ENCODE measurements around the gene OSBPL9. TPM values are rescaled to one million over a fixed set of nuclear protein-coding genes. Genes with fewer than 3 reads are reported as not detected.

OSBPL9 gene
- total and polyA plus RNA-seq, 9 of the 15 experiments (the other 6 are each of a cell fraction or from before 2014, with no cell fraction given) = 43.9 to 217 (median 170) TPM

DNA sequence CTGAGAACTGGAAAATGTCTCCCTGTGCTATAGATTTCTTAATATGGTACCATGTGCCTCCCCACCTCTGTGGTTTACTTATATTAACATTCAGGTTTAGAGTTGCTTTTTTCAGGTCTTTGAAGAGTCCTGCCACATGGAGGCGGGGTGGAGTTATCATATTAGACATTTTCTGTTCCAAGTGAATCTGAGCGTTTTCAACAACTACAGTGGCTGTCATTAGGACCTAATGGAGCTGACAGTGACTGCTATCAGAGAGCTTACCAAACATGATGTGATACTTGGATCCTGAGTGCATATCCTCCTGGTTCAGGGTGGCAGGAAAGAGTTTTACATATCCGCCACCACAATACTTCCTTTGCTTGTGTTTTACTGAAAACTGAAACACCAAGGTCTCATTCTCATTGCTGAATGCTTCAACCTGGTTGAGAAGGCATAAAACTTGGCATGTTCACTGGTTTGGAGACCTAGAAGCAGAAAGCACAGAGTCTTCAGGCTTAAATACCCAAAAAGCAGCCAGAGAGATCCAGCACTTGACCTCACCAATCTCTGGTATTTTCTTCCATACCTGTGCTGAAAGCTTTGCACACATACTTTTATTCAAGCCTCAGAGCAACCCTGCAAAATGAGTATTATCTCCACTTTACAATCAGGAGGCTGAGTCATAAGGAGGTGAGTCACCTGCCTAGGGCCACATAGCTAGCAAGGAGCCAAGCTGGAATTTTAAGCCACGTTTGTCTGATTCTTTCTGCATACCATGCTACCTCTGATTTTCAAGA is 47.4 kb upstream of the OSBPL9 start (continued):
- TF ChIP-seq CBX8 (IDR thresholded peaks at IDR 0.05; ENCODE audit: borderline replicate concordance, extremely low read depth, low read depth, low read length, poor library complexity, severe bottlenecking) = no peak
- TF ChIP-seq ZNF431 (CRISPR knock-in tag; IDR thresholded peaks at IDR 0.05) = no peak
- no peak for TF ChIP-seq YBX1 (IDR thresholded peaks at IDR 0.05)
- TF ChIP-seq, protein P1, sequence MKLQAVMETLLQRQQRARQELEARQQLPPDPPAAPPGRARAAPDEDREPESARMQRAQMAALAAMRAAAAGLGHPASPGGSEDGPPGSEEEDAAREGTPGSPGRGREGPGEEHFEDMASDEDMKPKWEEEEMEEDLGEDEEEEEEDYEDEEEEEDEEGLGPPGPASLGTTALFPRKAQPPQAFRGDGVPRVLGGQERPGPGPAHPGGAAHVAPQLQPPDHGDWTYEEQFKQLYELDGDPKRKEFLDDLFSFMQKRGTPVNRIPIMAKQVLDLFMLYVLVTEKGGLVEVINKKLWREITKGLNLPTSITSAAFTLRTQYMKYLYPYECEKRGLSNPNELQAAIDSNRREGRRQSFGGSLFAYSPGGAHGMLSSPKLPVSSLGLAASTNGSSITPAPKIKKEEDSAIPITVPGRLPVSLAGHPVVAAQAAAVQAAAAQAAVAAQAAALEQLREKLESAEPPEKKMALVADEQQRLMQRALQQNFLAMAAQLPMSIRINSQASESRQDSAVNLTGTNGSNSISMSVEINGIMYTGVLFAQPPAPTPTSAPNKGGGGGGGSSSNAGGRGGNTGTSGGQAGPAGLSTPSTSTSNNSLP (IDR thresholded peaks at IDR 0.05; ENCODE audit: borderline replicate concordance, low read depth, low read length) = no peak
- peak in 1 of 2 experiments; percentile 52; a peak in 1 of 4 replicates for TF ChIP-seq SRF (CRISPR knock-in tag; IDR thresholded peaks at IDR 0.05)
- no peak for TF ChIP-seq POLR3G (IDR thresholded peaks at IDR 0.05; ENCODE audit: extremely low read depth, insufficient read length, insufficient replicate concordance)
- no peak for TF ChIP-seq ZNF699 (CRISPR knock-in tag; IDR thresholded peaks at IDR 0.05; ENCODE audit: insufficient replicate concordance)
- no peak for TF ChIP-seq ZNF134 (CRISPR knock-in tag; conservative IDR thresholded peaks at IDR 0.05)
- TF ChIP-seq SRSF7 (optimal IDR thresholded peaks at IDR 0.05; ENCODE audit: low read depth, low read length) = no peak
- no peak for TF ChIP-seq ASH1L (IDR thresholded peaks at IDR 0.05; ENCODE audit: borderline replicate concordance, low read depth, partially characterized antibody)
- no peak for TF ChIP-seq ZFX (CRISPR knock-in tag; IDR thresholded peaks at IDR 0.05)
- no peak for TF ChIP-seq TEAD2 (tag; IDR thresholded peaks at IDR 0.05)
- TF ChIP-seq, protein P2, sequence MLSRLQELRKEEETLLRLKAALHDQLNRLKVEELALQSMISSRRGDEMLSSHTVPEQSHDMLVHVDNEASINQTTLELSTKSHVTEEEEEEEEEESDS (CRISPR knock-in tag; IDR thresholded peaks at IDR 0.05) = no peak
- no peak for TF ChIP-seq BRD9 (IDR thresholded peaks at IDR 0.05; ENCODE audit: low read depth, partially characterized antibody)
- TF ChIP-seq ZNF347 (CRISPR knock-in tag; IDR thresholded peaks at IDR 0.05; ENCODE audit: low read depth) = no peak
- no peak for TF ChIP-seq HES1 (IDR thresholded peaks at IDR 0.05; ENCODE audit: low read depth)
- no peak for TF ChIP-seq KDM4B (IDR thresholded peaks at IDR 0.05; ENCODE audit: borderline replicate concordance in 2 of 2, low read depth in 1 of 2)
- TF ChIP-seq ZNF75A (CRISPR knock-in tag; IDR thresholded peaks at IDR 0.05) = no peak
- TF ChIP-seq SUPT5H (IDR thresholded peaks at IDR 0.05) = no peak
- TF ChIP-seq ZNF41 (CRISPR knock-in tag; conservative IDR thresholded peaks at IDR 0.05) = no peak
- no peak for TF ChIP-seq THRAP3 (IDR thresholded peaks at IDR 0.05; ENCODE audit: borderline replicate concordance)
